HT1080 (cell line): ENCODE measurements around the gene SUN2. TPM values are rescaled to one million over a fixed set of nuclear protein-coding genes. Genes with fewer than 3 reads are reported as not detected.

ENCODE experiments used
- DNase-seq: peaks from one replicate; pipeline ENCODE4 v3.0.0-alpha.2; 2015; ENCODE audit warnings: low read depth
- total RNA-seq: library from RNA; depleted of rRNA; stranded (reverse); fragments of >200 nt; shearing (Covaris generic); gene quantifications from 2 replicates; pipeline ENCODE4 v1.2.3, GENCODE V29; 2014

SUN2 gene
- total RNA-seq, 1 experiment from 2014 or later: 87.9 TPM

DNA sequence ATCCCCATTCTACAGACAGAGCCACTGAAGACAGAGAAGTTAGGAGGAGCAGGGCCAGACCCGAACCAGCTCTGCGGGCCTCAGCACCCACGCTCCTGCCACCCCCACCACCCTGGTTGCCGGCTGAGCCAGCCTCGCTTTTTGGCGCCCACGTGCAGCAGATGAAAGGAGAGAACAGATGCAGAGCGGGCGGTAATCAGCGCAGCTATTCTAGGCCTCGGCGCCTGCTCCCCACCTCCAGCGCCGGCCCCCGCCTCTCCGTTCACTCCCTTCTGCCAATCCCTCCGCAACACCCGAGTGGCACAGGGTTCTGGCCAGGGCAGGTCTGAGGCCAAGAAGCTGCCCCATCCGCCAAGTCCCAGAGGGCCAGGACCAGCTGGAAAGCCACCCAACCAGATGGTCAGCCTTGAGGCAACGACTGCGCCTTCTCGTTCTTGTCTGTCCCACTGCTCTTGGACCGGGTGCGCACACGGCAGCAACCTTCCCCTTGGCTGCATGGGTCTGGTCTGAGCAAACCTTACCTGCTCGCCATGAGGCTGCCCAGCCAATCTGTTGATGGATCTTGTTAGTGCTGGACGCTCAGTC is 21.4 kb upstream of the SUN2 start:
- DNase-seq: no peak

DNA sequence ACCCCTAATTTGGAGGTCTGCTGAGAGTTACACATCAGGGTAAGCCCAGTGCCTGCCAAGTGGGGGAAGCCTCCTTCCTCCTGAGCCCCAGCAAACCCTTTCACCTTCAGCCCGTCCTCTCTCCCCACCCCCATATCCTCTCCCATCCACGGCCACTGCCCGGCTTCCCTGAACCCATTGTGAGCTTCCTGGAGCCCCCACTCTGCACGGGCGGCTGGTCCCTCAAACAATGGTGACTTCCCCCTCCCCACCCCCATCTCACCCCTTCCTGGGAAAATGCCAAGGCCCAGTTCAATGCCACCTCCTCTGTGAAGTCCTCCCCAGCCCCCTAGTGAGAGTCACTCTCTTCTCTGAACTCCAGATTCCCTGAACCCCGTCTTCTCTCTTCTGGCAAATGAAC is 20.3 kb upstream of the SUN2 start:
- DNase-seq: no peak

- no peak for DNase-seq
Measured at GRCh38 chr22:38775656-38776055, 19.9 kb upstream of the SUN2 start.

GRCh38 chr22:38774496-38775166 is 18.8 kb upstream of the SUN2 start:
- no peak for DNase-seq

- no peak for DNase-seq
Measured at GRCh38 chr22:38773363-38773946, 17.7 kb upstream of the SUN2 start.

DNA sequence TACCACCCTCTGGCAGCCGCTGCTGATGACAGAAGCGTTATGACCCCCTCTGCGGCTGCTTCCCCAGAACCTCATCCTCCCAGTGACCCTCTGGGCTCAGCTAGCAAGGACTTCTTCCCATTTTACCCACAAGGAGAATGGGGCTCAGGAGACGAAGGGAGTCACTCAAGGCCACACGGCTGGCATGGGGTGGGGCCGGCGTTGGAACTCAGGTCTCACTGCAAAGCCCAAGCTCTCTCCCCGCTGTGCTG is 16.8 kb upstream of the SUN2 start:
- no peak for DNase-seq

GRCh38 chr22:38770257-38770949 is 14.6 kb upstream of the SUN2 start:
- no peak for DNase-seq

GRCh38 chr22:38768036-38768435 is 12.2 kb upstream of the SUN2 start:
- DNase-seq: no peak

DNA sequence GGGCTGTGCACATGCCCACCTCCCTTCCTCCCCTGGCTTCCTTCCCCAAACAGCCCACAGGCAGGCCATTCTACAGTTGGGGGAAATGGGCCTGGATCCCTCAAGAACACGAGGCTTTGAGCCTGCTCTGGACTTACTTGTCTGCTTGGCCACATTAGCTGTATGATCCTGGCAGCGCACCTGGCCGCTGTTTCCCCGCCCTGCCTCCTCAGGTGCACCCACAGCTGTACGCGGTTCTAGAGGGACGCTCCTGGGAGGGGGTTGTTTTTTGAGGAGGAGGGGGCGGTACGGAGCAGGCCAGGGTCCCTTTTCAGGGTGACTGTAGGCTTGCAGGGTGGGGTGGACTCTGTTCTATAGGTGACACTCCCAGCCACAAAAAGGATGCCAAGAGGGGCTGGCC is 11.5 kb upstream of the SUN2 start:
- DNase-seq: no peak

- peak; percentile 62 for DNase-seq
Measured at GRCh38 chr22:38766076-38766777, 10.4 kb upstream of the SUN2 start.

DNA sequence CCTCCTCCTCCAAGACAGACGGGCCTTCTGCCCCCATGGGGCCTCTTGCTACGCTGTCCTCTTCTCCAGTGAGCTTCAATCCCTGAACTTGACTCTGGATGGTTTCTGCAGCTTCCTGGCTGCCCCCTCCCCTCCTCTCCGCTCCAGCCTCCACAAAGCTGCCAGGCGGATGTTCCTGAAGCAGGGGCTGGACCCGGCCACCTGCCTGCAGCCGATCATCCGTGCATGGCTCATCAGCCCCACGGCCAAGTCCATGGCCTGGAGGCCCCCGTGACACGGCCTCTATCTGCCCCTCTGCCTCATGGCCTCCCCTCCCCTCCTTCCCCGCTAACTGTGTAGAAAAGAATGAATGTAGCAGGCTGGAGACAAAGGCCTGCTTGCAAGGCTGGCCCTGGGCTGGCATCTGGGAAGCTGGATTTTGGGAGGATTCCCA is 6.8 kb upstream of the SUN2 start:
- no peak for DNase-seq

GRCh38 chr22:38761202-38762162 is 5.7 kb upstream of the SUN2 start:
- peak; percentile 59 for DNase-seq

- DNase-seq: peak; percentile 58
Measured at GRCh38 chr22:38760477-38761201, 4.8 kb upstream of the SUN2 start.

DNA sequence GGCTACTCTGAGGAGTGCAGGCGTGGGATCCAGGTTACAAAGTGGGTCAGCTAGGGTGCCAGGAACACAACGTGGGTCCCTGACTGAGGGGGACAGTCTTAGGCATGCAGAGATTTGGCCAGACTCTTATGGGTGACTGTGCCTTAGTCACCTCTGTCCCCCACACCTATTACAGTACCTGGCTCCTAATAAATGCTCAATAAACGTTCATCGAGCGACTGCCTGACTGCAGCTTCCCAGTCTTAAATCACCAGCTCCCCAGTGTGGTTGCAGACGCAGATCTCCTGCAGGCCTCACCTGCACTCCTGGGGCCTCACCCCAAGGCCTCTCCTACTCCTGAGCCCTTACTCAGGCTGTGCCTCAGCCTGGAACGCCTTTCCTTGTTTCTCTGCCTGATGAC is 3.2 kb upstream of the SUN2 start:
- DNase-seq: no peak

- no peak for DNase-seq
Measured at GRCh38 chr22:38758276-38758945, 2.6 kb upstream of the SUN2 start.

GRCh38 chr22:38757464-38757757 is 1.6 kb upstream of the SUN2 start:
- DNase-seq: no peak

DNA sequence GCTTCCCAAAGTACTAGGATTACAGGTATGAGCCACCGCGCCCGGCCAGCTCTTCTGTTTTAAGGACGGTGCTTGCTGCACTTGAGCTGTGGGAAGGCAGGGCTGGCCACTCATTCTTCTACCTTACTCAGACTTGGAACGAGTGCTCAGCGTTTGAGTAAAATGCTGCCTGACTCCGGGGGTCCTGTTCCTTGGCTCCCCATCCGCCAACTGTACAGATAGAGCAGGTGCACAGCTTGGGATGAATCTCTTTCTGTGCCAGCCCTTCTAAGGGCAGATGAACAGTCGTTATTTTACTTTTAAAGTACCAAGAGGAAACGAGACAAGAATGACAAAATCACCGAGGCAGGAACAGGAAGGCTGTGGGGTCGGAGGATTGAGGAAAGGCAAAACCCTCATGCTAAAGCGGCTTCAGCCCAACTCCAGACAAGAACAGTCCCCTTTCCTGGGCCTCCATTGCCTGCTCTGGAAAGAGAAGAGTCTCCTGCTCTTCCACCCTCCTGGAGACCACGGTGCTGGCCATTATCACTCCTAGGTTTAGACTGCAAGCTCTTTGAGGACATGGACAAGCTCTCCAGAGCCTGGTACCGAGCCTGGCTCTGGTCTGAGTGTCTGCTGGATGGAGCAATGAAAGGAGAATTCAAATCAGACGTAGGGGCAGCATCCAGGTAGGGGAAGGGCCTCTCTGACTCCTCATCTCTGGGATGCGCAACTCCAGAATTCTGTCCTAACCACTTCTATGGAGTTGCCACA is 1.1 kb upstream of the SUN2 start:
- DNase-seq: no peak

DNA sequence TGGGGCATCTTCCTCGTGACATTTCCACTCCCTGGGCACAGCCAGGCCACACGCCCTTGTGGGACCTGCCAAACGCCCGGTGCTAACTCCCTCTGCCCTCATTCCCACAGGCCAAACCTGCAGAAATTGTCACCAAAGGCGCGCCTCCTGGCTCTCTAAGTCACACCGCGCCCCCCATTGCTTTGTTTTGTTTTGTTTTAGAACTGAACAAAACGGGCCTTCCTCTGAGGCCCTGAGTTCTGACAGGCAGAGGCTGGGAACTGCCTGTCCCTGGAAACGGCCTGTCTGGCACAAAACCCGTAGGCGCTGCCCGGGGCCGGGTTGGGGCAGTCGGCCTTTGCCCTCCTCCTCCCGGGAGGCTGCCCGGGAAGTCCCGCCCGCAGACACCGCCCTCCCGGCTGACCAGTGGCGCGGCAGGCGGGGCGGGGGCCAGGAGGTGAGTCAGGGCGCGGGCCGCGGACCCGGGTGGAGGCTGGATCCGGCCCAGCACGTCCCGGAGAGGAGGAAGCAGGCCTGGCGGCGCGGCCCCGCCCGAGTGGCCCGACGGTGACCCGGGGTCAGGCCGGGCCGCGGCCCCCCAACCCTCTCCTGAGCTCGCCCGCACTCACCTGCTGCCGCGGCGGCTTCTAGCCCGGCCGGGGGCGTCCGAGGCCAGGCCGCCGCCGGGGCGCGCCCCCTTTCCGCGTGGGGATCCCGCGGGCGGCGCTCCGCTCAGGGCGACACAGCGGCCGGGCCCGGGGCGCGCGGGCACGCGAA is 465 bp downstream of the SUN2 start:
- DNase-seq: peak; percentile 72
